Heart right ventricle (tissue), 16 donors: ENCODE data around the gene SLC12A8. TPM values are rescaled to one million over a fixed set of nuclear protein-coding genes. Genes with fewer than 3 reads are reported as not detected.

Experiments
- ATAC-seq, 8 donors: fragments of 200-7000 bp; cut with Tn5 transposase; one replicate each; pipeline ENCODE4 v1.9.1; 2020; ENCODE audit warnings: mild to moderate bottlenecking in 8 of 8, moderate library complexity in 8 of 8, moderate number of reproducible peaks in 1 of 8
- DNase-seq, 2 donors: peaks; one replicate each; pipeline ENCODE4 v3.0.0-alpha.2; 2020
- H3K27ac ChIP-seq, 10 donors: fragments of 200-600 bp; sonication (generic) in 2 of 10; one replicate each; pipeline versions ENCODE4 v1.5.0 to v1.8.0; 2020 to 2022; ENCODE audit warnings: mild to moderate bottlenecking in 3 of 10
- H3K27me3 ChIP-seq, 7 donors: fragments of 200-600 bp; one replicate each; pipeline ENCODE4 v1.8.0; 2021 to 2022; ENCODE audit warnings: mild to moderate bottlenecking in 2 of 7
- H3K36me3 ChIP-seq, 9 donors: fragments of 200-600 bp; sonication (generic) in 1 of 9; one replicate each; pipeline versions ENCODE4 v1.5.0 to v1.8.0; 2020 to 2022; ENCODE audit warnings: mild to moderate bottlenecking in 2 of 9
- H3K4me1 ChIP-seq, 9 donors: fragments of 200-600 bp; sonication (generic) in 1 of 9; one replicate each; pipeline versions ENCODE4 v1.5.0 to v1.8.0; 2020 to 2022; ENCODE audit warnings: mild to moderate bottlenecking in 4 of 9
- H3K4me3 ChIP-seq, 10 donors: fragments of 200-600 bp; sonication (generic) in 2 of 10; one replicate each; pipeline versions ENCODE4 v1.5.0 to v1.8.0; 2020 to 2022; ENCODE audit warnings: mild to moderate bottlenecking in 7 of 10, moderate library complexity in 2 of 10
- H3K9me3 ChIP-seq, 11 donors: fragments of 200-600 bp in 10 of 11; sonication (generic) in 2 of 11; one replicate each; pipeline versions ENCODE4 v1.5.0 to v1.8.0; 2013 to 2022; ENCODE audit warnings: mild to moderate bottlenecking in 2 of 11, control low read depth in 1 of 11, moderate library complexity in 1 of 11
- WGBS, 2 donors: extraction: QIAGEN DNeasy Blood & Tissue Kit; methylation state at CpG; one replicate each; pipeline ENCODE4 v1.1.7; 2013; ENCODE audit warnings: inconsistent platforms in 1 of 2; 5-methylcytosine and 5-hydroxymethylcytosine counted together
- intact Hi-C, 10 donors: fragments of 100-400 bp; cut with DNase I; formaldehyde crosslinking; loops; one replicate each; pipeline versions ENCODE4 v1.11.1 to v1.14.2; 2022
- polyA plus RNA-seq, 2 donors: library from polyadenylated mRNA; stranded (reverse); fragments of 200-250 nt; gene quantifications; one replicate each; pipeline ENCODE4 v1.2.3, GENCODE V29; 2013
- total RNA-seq, 10 donors: library from RNA; stranded (reverse); fragmentation: NEBNext Ultra II Directional in 3 of 10; extraction: Animal tissue kit (Norgen Biotek cat#: 25700) in 3 of 10; gene quantifications; one replicate each; pipeline versions ENCODE4 v1.2.1 to v1.2.4, GENCODE V29; 2021 to 2023
- TF ChIP-seq, protein P1 (sequence below), 9 donors: fragments of 200-600 bp; sonication (generic) in 2 of 9; IDR thresholded peaks; one replicate each; pipeline versions ENCODE4 v1.5.0 to v1.8.0; 2021 to 2022; ENCODE audit warnings: antibody characterized with exemption in 9 of 9, mild to moderate bottlenecking in 5 of 9, moderate library complexity in 1 of 9
- donor health status: Arrhythmogenic right ventricular cardiomyopathy.
- donor health status: ischemic (EF 13 %, LVEDD 7.1; RV severe dilation, severe dysfunction).
- donor health status: healthy with polysubstance abuse.
- donor health status: DM: no; HTN: yes; CAD: no.
- donor health status: DM: no; HTN: no; CAD: no.
- donor health status: ischemic (EF 25% LVEDD 6.9; RV normal size, moderate dysfunction).
- donor health status: ischemic (EF 25% LVEDD 5.7; RV mildly dilated, moderate dysfunction).
- donor health status: healthy.
- donor health status: DM: yes; HTN: yes; CAD: no.
- donor health status: Ischemic cardiomyopathy.
- donor health status: ischemic (EF 35%, LVEDD 5.7; RV mildly dilated, moderate dysfunction).
- donor health status: nonischemic (EF 11% LVEDD 7.7; RV severe dilation, severe dysfunction).
- donor health status: DM: yes; HTN: yes; CAD: no.
- donor health status: PGD.
- donor health status: ischemic (EF 29% LVEDD 5.4; RV normal size, mild dysfunction).
- donor health status: nonischemic (EF 23%, LVEDD 6.1; RV moderate dilation, normal function).

SLC12A8 gene
- total and polyA plus RNA-seq, 12 donors: 0.09 to 0.88 (median 0.40) TPM; not detected in 1

DNA sequence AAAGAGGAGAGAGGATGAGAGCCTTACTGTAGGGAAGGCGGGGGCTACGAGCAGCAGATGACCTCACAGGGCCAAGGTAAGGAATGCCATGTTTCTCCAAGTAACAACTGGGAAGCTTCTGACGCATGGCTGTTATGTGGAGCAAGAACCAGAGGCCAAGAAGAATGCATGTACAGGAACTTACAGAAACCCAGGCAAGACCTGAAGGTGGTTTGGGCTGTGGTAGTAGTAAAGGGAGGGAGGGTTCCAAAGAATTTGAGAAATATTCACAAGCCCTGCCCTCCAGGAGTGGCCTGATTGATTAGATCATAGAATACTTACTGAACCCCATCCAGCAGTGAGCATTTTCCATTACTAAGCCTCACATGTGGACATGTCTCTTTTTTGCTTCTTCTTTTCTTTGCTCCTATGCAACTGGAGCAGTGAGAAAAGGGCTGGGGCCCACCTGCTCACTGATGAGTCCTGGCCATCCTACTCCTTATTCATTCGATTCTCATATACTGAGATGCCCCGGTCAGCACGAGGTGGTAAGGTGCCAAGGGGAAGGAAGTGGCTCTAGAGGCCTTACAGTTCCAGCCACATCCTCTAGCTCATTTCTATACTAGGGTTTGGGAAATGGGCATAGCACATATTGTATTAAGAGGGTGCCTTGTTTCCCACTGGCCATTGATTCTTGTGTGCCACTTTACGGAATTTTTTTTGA is 8.3 kb upstream of the SLC12A8 start:
- H3K36me3 ChIP-seq: peaks cover 0 to 2% (median 0%) of the 10 kb centered on the region in 9 donors
- ATAC-seq: no peak
- H3K4me1 ChIP-seq: peaks cover 0 to 4% (median 0%) of the 10 kb centered on the region in 9 donors
- no peaks in the 10 kb centered on the region for H3K27me3 ChIP-seq
- no peak for DNase-seq
- TF ChIP-seq, protein P1, sequence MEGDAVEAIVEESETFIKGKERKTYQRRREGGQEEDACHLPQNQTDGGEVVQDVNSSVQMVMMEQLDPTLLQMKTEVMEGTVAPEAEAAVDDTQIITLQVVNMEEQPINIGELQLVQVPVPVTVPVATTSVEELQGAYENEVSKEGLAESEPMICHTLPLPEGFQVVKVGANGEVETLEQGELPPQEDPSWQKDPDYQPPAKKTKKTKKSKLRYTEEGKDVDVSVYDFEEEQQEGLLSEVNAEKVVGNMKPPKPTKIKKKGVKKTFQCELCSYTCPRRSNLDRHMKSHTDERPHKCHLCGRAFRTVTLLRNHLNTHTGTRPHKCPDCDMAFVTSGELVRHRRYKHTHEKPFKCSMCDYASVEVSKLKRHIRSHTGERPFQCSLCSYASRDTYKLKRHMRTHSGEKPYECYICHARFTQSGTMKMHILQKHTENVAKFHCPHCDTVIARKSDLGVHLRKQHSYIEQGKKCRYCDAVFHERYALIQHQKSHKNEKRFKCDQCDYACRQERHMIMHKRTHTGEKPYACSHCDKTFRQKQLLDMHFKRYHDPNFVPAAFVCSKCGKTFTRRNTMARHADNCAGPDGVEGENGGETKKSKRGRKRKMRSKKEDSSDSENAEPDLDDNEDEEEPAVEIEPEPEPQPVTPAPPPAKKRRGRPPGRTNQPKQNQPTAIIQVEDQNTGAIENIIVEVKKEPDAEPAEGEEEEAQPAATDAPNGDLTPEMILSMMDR (IDR thresholded peaks at IDR 0.05): no peak
- intact Hi-C loops: no loop called here
- H3K4me3 ChIP-seq: no peak overlapping the region
- WGBS, 2 donors: 70 to 79% methylated on average over 7 of the region's 7 CpGs
- H3K9me3 ChIP-seq: no peaks in the 10 kb centered on the region
- H3K27ac ChIP-seq: no peak overlapping the region

DNA sequence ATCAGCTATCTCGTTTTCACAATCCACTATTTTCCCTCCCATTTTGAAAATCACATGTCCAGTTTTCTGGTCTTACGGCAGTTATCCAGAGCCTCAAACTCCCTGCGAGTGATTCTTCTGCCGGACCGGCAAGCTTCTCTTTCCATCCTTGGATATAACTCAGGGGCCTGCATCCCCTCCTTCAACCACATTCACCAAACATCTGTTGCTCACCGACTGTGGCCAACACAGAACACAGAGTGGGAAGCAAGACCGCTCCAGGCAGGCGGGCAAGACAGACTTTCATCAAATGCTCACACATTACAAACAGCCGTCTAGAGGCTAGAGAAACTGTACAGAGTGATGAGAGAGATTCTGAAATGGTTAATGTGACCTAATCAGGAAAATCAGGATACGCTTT is 7.6 kb upstream of the SLC12A8 start:
- H3K27ac ChIP-seq: no peak overlapping the region
- H3K4me1 ChIP-seq: peaks cover 0 to 4% (median 0%) of the 10 kb centered on the region in 9 donors
- no peak for DNase-seq
- peaks cover 0 to 4% (median 0%) of the 10 kb centered on the region in 7 donors for H3K27me3 ChIP-seq
- TF ChIP-seq, protein P1 (IDR thresholded peaks at IDR 0.05): no peak
- intact Hi-C loops: no loop called here
- WGBS, 2 donors: 86% methylated on average over 10 of the region's 10 CpGs
- no peaks in the 10 kb centered on the region for H3K9me3 ChIP-seq
- ATAC-seq: no peak
- H3K36me3 ChIP-seq: no peaks in the 10 kb centered on the region
- H3K4me3 ChIP-seq: no peak overlapping the region

DNA sequence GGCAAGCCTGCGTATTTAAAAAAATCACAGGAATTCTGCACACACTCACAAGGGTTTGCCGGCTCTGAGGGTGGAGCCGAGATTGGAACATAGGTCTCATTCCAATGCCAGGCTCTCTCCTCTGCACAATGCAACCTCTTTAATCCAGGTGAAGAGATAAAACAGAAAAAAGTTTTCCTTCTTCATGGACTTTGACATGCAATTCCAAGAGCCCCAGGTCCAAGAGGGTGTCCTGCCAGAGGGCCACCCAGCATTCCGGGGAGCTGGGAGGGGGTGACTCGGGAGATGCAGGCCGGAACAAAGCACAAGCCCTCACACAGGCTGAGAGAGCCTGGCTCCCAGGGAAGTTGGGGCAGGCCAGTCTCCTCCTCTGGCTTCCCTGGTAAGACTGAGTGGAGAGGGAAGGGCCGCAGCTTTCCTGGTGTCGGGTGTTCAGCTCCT is 6.7 kb upstream of the SLC12A8 start:
- no peak for ATAC-seq
- Histone ChIP-seq H3K27me3 (peaks cover 0 to 13% (median under 1%) of the 10 kb centered on the region in 7 donors), H3K4me1 (peaks cover 0 to 4% (median 0%) of the 10 kb centered on the region in 9 donors), H3K4me3 (no peak overlapping the region), H3K36me3 (no peaks in the 10 kb centered on the region), H3K9me3 (no peaks in the 10 kb centered on the region), H3K27ac (no peak overlapping the region)
- DNase-seq: no peak
- intact Hi-C loops: no loop called here
- 78 to 79% methylated on average over 8 of the region's 8 CpGs for WGBS, 2 donors
- TF ChIP-seq, protein P1 (IDR thresholded peaks at IDR 0.05): no peak

DNA sequence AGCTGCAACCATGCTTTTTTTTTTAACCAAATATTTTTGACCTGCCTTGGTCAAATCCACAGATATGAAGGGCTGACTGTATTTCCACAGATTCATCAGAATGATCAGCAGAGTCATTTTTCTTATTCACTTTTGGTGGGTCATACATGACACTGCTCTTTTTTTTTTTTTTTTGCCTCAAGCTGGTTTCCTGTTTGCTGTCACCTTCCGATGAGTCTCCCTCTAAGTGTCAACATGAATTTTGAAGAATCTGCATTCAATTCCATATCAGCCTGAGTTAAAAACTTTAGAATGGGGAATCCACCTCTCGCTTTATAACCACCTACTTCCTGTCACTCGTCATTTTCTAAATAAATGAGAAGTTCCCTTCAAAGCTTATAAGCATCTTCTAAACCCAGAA is 2.2 kb upstream of the SLC12A8 start:
- H3K27me3 ChIP-seq: peaks cover 9 to 57% (median 23%) of the 10 kb centered on the region in 7 donors
- peaks cover 5 to 17% (median 12%) of the 10 kb centered on the region in 9 donors for H3K4me1 ChIP-seq
- no peak overlapping the region for H3K27ac ChIP-seq
- no peak overlapping the region for H3K4me3 ChIP-seq
- ATAC-seq: no peak
- intact Hi-C loops: no loop called here
- no peak for DNase-seq
- H3K36me3 ChIP-seq: no peaks in the 10 kb centered on the region
- TF ChIP-seq, protein P1 (IDR thresholded peaks at IDR 0.05): no peak
- H3K9me3 ChIP-seq: no peaks in the 10 kb centered on the region
- WGBS, 2 donors: 56 to 66% methylated on average over 3 of the region's 3 CpGs
